RKO (cell line): ENCODE measurements around the gene TEX50.
"Not testable (repeated sequence)": the region's sequence is repeated elsewhere in the genome, so short reads cannot be mapped to it uniquely, and the experiment has no call there.

Source experiments
- DNase-seq: peaks from one replicate; pipeline ENCODE4 v3.0.0-alpha.2; 2016; ENCODE audit warnings: low spot score

Gene TEX50

DNA sequence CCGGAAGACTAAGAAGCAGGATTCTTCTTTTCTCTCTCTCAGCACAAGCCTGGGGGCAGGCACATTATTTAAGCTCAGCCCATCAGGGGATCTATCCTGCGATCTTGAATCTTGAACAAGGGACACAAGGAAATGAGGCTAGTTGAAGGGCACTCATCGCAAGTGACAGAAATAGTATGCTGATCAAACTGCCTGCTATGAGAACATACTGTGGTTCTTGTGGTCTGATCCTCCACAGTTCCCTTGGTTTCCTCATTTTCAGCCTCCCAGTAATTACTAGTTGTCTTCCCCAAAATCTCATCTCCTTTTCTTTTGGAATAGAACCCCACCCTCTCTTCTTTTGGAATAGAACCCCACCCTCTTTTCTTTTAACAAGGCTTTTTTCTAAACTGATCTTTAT lies 28.0 kb downstream of the TEX50 start:
- no peak for DNase-seq

DNA sequence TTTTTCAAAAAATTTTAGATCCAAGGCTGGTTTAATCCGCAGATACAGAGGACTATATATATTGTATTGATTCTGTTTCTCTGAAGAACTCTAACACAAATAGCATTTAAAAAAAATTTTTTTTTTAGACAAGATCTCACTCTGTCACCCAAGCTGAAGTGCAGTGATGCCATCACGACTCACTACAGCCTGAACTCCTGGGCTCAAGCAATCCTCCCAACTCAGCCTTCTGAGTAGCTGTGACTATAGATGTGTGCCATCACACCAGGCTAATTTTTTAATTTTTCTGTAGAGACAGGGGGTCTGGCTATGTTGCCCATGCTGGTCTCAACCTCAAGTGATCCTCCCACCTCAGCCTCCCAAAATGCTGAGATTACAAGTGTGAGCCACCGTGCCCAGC lies 31.5 kb downstream of the TEX50 start:
- DNase-seq: peak; percentile 47

DNA sequence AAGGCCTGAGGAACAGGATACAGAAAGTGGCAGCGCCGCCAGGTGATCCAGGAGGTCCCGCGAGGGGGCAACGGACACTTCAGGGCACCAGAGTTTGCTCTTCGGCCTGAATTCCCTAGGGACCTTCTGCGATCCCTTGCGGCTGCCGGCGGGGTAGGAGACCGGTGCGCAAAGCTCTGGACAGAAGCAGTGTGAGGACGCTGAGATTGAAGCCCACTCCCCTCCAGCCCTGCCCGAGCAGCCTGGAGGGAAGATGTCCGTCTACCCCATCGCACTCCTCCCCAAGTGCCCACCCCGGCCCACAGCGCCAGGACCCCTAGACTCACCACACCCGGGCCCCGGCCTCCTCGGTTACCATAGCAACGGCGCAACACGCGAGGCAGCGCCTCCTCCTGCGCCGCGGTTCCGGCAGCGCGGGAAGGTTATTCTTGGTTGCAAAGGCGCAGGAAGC lies 34.4 kb downstream of the TEX50 start, which contains the start of gene ANKRD45:
Gene ANKRD45 (minus strand): TSS at position 361 of the 451 bp plus-strand sequence. CDS start 10,433 bp downstream, outside the sequence.
- DNase-seq: no peak

DNA sequence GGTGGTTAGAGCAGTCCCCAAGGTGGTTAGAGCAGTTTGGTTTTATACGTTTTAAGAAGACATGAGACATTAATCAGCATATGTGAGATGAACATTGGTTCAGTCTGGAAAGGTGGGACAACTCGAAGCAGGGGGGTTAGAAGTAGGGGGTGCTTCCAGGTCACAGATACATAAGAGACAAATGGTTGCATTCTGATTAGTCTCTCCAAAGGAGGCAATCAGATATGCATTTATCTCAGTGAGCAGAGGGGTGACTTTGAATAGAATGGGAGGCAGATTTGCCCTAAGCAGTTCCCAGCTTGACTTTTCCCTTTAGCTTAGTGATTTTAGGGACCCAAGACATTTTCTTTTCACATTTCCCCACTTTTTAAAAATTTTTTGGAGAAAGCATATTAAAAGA lies 39.4 kb downstream of the TEX50 start:
- DNase-seq: not testable (repeated sequence)

DNA sequence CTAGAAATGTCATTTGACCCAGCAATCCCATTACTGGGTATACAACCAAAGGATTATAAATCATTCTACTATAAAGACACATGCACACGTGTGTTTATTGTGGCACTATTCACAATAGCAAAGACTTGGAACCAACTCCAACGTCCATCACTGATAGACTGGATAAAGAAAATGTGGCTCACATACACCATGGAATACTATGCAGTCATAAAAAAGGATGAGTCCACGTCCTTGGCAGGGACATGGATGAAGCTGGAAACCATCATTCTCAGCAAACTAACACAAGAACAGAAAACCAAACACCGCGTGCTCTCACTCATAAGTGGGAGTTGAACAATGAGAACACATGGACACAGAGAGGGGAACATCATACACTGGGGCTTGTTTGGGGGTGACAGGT lies 45.0 kb downstream of the TEX50 start:
- not testable (repeated sequence) for DNase-seq

DNA sequence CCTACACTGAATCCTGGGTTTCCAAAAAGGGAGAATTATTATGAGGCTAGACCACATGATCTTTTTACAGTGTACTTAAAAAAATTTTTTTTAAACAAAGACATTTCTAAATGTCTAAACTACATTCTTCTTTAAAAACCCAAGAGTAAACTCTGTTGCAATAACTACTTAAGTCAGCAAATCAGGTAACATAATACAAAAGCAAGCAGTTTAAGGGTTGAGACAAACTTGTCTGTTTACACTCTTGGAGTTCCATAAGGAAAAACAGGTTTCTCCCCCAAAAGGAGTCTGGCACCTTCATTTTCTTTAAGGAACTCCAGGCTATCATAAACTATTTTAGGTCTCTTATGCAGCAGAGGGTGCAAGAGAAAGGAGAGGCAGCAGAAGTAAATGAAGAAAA lies 47.0 kb downstream of the TEX50 start:
- DNase-seq: no peak

DNA sequence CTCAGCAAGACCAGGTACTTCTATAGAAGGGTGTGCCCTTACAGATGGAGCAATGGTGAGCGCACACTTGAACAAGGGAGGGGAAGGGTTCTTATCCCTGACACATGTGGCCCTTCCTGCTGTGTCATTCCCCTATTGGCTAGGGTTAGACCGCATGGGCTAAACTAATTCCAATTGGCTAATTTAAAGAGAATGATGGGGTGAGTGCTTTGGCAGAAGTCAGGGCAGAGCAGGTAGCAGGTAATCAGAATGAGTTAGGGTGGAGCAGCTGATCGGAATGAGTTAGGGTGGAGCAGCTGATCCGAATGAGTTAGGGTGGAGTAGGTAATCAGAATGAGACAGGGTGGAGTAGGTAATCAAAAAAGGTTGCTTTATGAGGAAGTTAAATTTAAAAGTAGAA lies 48.7 kb downstream of the TEX50 start:
- DNase-seq: not testable (repeated sequence)

DNA sequence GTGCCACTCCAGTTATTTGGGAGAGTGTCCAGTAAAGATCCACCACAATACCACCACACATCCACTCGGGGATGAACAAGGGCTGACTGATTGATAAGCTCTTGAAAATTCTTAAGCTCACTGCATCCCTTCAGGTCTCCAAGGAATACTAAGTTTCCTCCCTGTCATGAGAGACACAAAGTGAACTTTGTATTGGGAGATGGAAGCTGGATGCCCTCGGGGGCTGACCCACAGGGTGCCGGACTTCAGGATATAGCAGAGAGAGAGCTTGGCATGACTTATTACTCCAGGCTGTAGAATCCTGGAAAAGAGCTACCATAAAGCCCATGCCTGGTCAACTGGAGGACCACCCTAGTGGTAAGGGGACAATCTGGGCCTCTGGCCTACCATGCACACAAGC lies 50.0 kb downstream of the TEX50 start:
- not testable (repeated sequence) for DNase-seq
